Fibroblast of mammary gland (primary cell): ENCODE results near the gene SMAD9.

Experiments
- DNase-seq: peaks from one replicate; pipeline ENCODE4 v3.0.0-alpha.2; 2010; ENCODE audit warnings: low read depth
- H3K4me3 ChIP-seq: 2 replicates; pipeline ENCODE4 v1.5.1; 2011; ENCODE audit warnings: low read depth, mild to moderate bottlenecking, low read length, moderate library complexity; ENCODE audit not compliant: control insufficient read depth
- CTCF ChIP-seq: conservative IDR thresholded peaks from 2 replicates; pipeline ENCODE4 v1.5.1; 2011; ENCODE audit warnings: low read depth, low read length, inconsistent platforms; ENCODE audit not compliant: control insufficient read depth, insufficient read depth

SMAD9 gene

GRCh38 chr13:36796052-36796451, 124.0 kb downstream of the SMAD9 start:
- H3K4me3 ChIP-seq: no peak overlapping the region
- no peak for TF ChIP-seq CTCF
- DNase-seq: no peak

- DNase-seq: no peak
Measured at GRCh38 chr13:36795463-36795862, 124.6 kb downstream of the SMAD9 start.

More at GRCh38 chr13:36795463-36795862, 124.6 kb downstream of the SMAD9 start:
- no peak for TF ChIP-seq CTCF
- H3K4me3 ChIP-seq: no peak overlapping the region
